Measurements from ENCODE around the gene NEK7. TPM values are rescaled to one million over a fixed set of nuclear protein-coding genes. Genes with fewer than 3 reads are reported as not detected.

NEK7 gene
- total RNA-seq, 4 donors from 2014 or later: 45.7 to 75.7 (median 53.5) TPM

GRCh38 chr1:198141668-198142351, 15.0 kb upstream of the NEK7 start:
- TF ChIP-seq POLR2A (IDR thresholded peaks at IDR 0.05) (no peak), POLR2AphosphoS5 (IDR thresholded peaks at IDR 0.05) (no peak), EP300 (IDR thresholded peaks at IDR 0.05) (no peak)
- TF ChIP-seq, protein P1, sequence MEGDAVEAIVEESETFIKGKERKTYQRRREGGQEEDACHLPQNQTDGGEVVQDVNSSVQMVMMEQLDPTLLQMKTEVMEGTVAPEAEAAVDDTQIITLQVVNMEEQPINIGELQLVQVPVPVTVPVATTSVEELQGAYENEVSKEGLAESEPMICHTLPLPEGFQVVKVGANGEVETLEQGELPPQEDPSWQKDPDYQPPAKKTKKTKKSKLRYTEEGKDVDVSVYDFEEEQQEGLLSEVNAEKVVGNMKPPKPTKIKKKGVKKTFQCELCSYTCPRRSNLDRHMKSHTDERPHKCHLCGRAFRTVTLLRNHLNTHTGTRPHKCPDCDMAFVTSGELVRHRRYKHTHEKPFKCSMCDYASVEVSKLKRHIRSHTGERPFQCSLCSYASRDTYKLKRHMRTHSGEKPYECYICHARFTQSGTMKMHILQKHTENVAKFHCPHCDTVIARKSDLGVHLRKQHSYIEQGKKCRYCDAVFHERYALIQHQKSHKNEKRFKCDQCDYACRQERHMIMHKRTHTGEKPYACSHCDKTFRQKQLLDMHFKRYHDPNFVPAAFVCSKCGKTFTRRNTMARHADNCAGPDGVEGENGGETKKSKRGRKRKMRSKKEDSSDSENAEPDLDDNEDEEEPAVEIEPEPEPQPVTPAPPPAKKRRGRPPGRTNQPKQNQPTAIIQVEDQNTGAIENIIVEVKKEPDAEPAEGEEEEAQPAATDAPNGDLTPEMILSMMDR (IDR thresholded peaks at IDR 0.05): no peak
- WGBS: 74% methylated on average over 2 of the region's 2 CpGs
- H3K27me3 ChIP-seq: no peaks in the 10 kb centered on the region

GRCh38 chr1:198143797-198144196, 13.0 kb upstream of the NEK7 start:
- Histone ChIP-seq H3K4me3 (no peak overlapping the region), H3K27ac (no peak overlapping the region), H3K9me3 (no peaks in the 10 kb centered on the region), H3K4me1 (no peaks in the 10 kb centered on the region), H3K27me3 (no peaks in the 10 kb centered on the region), H3K36me3 (no peaks in the 10 kb centered on the region)
- 68% methylated on average over 3 of the region's 3 CpGs for WGBS
- TF ChIP-seq POLR2AphosphoS5 (IDR thresholded peaks at IDR 0.05): no peak
- TF ChIP-seq, protein P1 (IDR thresholded peaks at IDR 0.05): no peak
- TF ChIP-seq EP300 (IDR thresholded peaks at IDR 0.05): no peak
- TF ChIP-seq POLR2A (IDR thresholded peaks at IDR 0.05): no peak
- no peak for DNase-seq (ENCODE audit: low spot score in 2 of 2)

More at GRCh38 chr1:198141668-198142351, 15.0 kb upstream of the NEK7 start:
- H3K36me3 ChIP-seq: no peaks in the 10 kb centered on the region
- H3K9me3 ChIP-seq: no peaks in the 10 kb centered on the region
- no peak overlapping the region for H3K27ac ChIP-seq
- no peak for DNase-seq (ENCODE audit: low spot score in 2 of 2)
- no peaks in the 10 kb centered on the region for H3K4me1 ChIP-seq
- H3K4me3 ChIP-seq: no peak overlapping the region

DNA sequence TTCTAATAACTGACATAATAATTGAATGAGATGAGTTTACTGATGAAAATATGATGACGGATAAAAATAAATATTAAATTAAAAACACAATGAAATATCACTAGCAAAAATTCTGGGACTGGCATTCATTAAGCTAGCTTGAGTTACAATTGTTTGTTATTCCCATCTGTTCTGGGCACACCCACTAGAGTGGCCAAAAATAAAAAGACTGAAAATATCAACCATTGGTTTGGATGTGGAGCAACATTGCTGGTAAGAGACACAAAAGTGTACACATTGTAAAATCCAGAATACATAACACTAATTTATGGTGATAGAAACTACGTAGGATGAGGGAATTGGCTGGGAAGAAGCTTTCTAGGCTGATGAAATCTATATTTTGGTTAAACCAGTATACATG, 9.6 kb upstream of the NEK7 start:
- 69% methylated on average over 2 of the region's 2 CpGs for WGBS
- Histone ChIP-seq H3K27me3 (no peaks in the 10 kb centered on the region), H3K4me1 (no peaks in the 10 kb centered on the region), H3K36me3 (no peaks in the 10 kb centered on the region), H3K9me3 (no peaks in the 10 kb centered on the region), H3K27ac (no peak overlapping the region), H3K4me3 (no peak overlapping the region)
- TF ChIP-seq, protein P1 (IDR thresholded peaks at IDR 0.05): no peak
- TF ChIP-seq POLR2AphosphoS5 (IDR thresholded peaks at IDR 0.05) (no peak), EP300 (IDR thresholded peaks at IDR 0.05) (no peak), POLR2A (IDR thresholded peaks at IDR 0.05) (no peak)
- DNase-seq (ENCODE audit: low spot score in 2 of 2): no peak

GRCh38 chr1:198150369-198150768, 6.4 kb upstream of the NEK7 start:
- WGBS: 57% methylated on average over 1 of the region's 1 CpG

DNA sequence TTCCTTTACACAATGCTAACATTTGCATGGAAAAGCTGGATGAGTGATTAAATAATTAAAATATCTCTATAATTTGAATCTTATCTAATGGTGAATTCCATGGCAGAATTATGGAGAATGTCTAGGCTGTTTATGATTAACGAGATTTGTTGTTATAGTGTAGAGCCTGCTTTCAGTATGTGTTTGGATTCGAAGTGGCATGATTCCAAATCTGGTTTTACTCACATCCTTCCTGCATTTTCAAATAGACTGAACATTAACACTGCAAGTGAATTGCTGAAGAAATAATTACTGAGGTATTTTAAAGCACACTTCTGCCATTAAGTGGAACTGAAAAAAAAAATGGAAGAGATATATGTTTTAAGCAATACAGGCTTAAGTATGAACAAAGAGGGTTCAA, 5.1 kb upstream of the NEK7 start:
- no peak for TF ChIP-seq POLR2A (IDR thresholded peaks at IDR 0.05)
- TF ChIP-seq POLR2AphosphoS5 (IDR thresholded peaks at IDR 0.05): no peak
- Histone ChIP-seq H3K9me3 (no peaks in the 10 kb centered on the region), H3K4me3 (no peak overlapping the region), H3K27ac (no peak overlapping the region), H3K4me1 (peaks cover 7% of the 10 kb centered on the region), H3K36me3 (no peaks in the 10 kb centered on the region), H3K27me3 (no peaks in the 10 kb centered on the region)
- 58% methylated on average over 2 of the region's 2 CpGs for WGBS
- no peak for DNase-seq (ENCODE audit: low spot score in 2 of 2)

More at GRCh38 chr1:198150369-198150768, 6.4 kb upstream of the NEK7 start:
- TF ChIP-seq EP300 (IDR thresholded peaks at IDR 0.05): no peak
- TF ChIP-seq, protein P1 (IDR thresholded peaks at IDR 0.05): no peak
- no peak for TF ChIP-seq POLR2A (IDR thresholded peaks at IDR 0.05)
- no peak for TF ChIP-seq POLR2AphosphoS5 (IDR thresholded peaks at IDR 0.05)
- Histone ChIP-seq H3K4me1 (peaks cover 3% of the 10 kb centered on the region), H3K27ac (no peak overlapping the region), H3K36me3 (no peaks in the 10 kb centered on the region), H3K4me3 (no peak overlapping the region), H3K9me3 (no peaks in the 10 kb centered on the region), H3K27me3 (no peaks in the 10 kb centered on the region)
- no peak for DNase-seq (ENCODE audit: low spot score in 2 of 2)

Data from suprapubic skin (tissue), 4 donors.